GM12864 (cell line): ENCODE data around the gene OBSCN.

Experiments used
- DNase-seq: peaks from one replicate; pipeline ENCODE4 v3.0.0-alpha.2; 2011; ENCODE audit warnings: low read depth
- H3K4me3 ChIP-seq: 2 replicates; pipeline ENCODE4 v1.5.1; 2011; ENCODE audit warnings: mild to moderate bottlenecking, low read depth, low read length, control low read depth
- CTCF ChIP-seq: IDR thresholded peaks from 2 replicates; pipeline ENCODE4 v1.5.1; 2011; ENCODE audit warnings: low read depth, mild to moderate bottlenecking, moderate library complexity, low read length, control low read depth, inconsistent platforms; ENCODE audit errors: missing control alignments

The OBSCN gene

GRCh38 chr1:228294717-228295116 is 86.9 kb downstream of the OBSCN start:
- TF ChIP-seq CTCF = no peak
- no peak for DNase-seq
- H3K4me3 ChIP-seq = no peak overlapping the region

GRCh38 chr1:228295201-228295600 is 87.4 kb downstream of the OBSCN start:
- no peak overlapping the region for H3K4me3 ChIP-seq
- no peak for DNase-seq
- no peak for TF ChIP-seq CTCF

- TF ChIP-seq CTCF = no peak
- DNase-seq = no peak
- no peak overlapping the region for H3K4me3 ChIP-seq
Measured at GRCh38 chr1:228295981-228296380, 88.1 kb downstream of the OBSCN start.

- no peak overlapping the region for H3K4me3 ChIP-seq
- no peak for TF ChIP-seq CTCF
- DNase-seq = no peak
Measured at GRCh38 chr1:228297242-228297641, 89.4 kb downstream of the OBSCN start.

- H3K4me3 ChIP-seq = no peak overlapping the region
- no peak for DNase-seq
- TF ChIP-seq CTCF = no peak
Measured at GRCh38 chr1:228297822-228298221, 90.0 kb downstream of the OBSCN start.

GRCh38 chr1:228298471-228298870 is 90.6 kb downstream of the OBSCN start:
- DNase-seq = no peak
- TF ChIP-seq CTCF = no peak

GRCh38 chr1:228299211-228299610 is 91.4 kb downstream of the OBSCN start:
- no peak for DNase-seq
- no peak overlapping the region for H3K4me3 ChIP-seq
- no peak for TF ChIP-seq CTCF

More at GRCh38 chr1:228298471-228298870, 90.6 kb downstream of the OBSCN start:
- no peak overlapping the region for H3K4me3 ChIP-seq
